ENCODE data around the gene GFPT2.

DNA sequence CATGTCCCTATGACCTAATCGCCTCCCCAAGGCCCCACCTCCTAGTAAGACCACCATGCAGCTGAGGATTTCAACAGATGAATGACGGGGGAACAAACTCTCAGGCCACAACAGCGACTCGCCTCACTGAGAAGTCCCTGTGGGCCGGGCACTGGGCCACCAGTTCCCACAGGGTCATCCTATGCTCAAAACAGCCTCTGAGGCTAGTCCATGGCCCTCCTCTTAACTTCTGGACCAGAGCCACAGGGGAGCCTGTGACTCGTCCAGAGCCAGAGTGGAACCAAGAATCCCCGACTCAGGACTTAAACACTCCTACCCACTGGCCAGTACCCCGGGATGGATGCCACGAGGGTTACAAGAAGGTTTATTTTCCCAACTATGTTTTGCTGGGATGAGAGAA, 12.3 kb downstream of the GFPT2 start:
- TF ChIP-seq, protein P1, sequence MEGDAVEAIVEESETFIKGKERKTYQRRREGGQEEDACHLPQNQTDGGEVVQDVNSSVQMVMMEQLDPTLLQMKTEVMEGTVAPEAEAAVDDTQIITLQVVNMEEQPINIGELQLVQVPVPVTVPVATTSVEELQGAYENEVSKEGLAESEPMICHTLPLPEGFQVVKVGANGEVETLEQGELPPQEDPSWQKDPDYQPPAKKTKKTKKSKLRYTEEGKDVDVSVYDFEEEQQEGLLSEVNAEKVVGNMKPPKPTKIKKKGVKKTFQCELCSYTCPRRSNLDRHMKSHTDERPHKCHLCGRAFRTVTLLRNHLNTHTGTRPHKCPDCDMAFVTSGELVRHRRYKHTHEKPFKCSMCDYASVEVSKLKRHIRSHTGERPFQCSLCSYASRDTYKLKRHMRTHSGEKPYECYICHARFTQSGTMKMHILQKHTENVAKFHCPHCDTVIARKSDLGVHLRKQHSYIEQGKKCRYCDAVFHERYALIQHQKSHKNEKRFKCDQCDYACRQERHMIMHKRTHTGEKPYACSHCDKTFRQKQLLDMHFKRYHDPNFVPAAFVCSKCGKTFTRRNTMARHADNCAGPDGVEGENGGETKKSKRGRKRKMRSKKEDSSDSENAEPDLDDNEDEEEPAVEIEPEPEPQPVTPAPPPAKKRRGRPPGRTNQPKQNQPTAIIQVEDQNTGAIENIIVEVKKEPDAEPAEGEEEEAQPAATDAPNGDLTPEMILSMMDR (IDR thresholded peaks at IDR 0.05), result no peak
- no peak for TF ChIP-seq POLR2A (IDR thresholded peaks at IDR 0.05)

All from esophagus squamous epithelium (tissue), 4 donors.